ENCODE data around the gene ZBTB34. TPM values are rescaled to one million over a fixed set of nuclear protein-coding genes. Genes with fewer than 3 reads are reported as not detected.

ZBTB34 gene
- total and polyA plus RNA-seq, 2 of the 4 experiments (the other 2 are of a cell fraction): 2.7 to 3.1 TPM

DNA sequence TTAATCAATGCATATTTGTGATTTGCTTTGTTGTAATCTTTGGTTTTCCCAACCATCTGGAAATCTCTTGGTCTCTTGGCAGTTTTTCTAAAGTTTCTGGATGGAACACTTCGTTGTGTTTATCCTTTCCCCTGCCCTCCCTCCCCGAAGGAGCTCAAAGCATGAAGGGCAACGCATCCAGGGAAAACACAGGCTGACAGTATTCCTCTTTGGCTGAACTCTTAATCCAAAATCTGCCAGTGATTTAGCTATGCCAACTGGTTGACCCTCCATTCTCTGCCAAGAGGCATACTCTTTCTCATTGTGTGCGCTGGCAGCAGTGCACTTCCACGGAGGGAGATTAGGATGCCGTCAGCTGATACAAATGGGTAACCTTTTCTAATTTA, 20.5 kb downstream of the ZBTB34 start:
- Histone ChIP-seq H3K4me3 (ENCODE audit: insufficient read depth, low read depth, low read length) (no peak overlapping the region), H3K9me3 (ENCODE audit: control insufficient read depth, insufficient read depth, low read length) (no peaks in the 10 kb centered on the region), H3K4me1 (ENCODE audit: control insufficient read depth, insufficient read depth, low read length) (peaks cover 3% of the 10 kb centered on the region), H3K27me3 (ENCODE audit: control insufficient read depth, insufficient read depth, low read length) (no peaks in the 10 kb centered on the region), H4K91ac (ENCODE audit: insufficient read depth, low read depth, low read length) (no peak overlapping the region), H3K79me1 (ENCODE audit: low read depth in 1 of 2, low read length in 2 of 2) (peaks cover 36 to 68% of the 10 kb centered on the region in 2 experiments), H4K20me1 (ENCODE audit: insufficient read depth, low read length) (peaks cover 43% of the 10 kb centered on the region), H3K4ac (ENCODE audit: low read depth, low read length) (no peak overlapping the region), H3K4me2 (ENCODE audit: low read depth, low read length) (no peak overlapping the region), H3K27ac (ENCODE audit: insufficient read depth, low read length) (no peak overlapping the region), H2BK120ac (ENCODE audit: low read depth, low read length) (no peak overlapping the region), H3K56ac (ENCODE audit: extremely low read depth, insufficient read depth, low read length) (no peak overlapping the region), H4K8ac (ENCODE audit: low read depth in 2 of 2, low read length in 2 of 2) (no peak overlapping the region), H2BK20ac (ENCODE audit: low read depth, low read length) (no peak overlapping the region), H2AK5ac (ENCODE audit: low read depth, low read length) (no peak overlapping the region), H3K18ac (ENCODE audit: low read depth, low read length) (no peak overlapping the region), H2AK9ac (replicated peaks; ENCODE audit: low read depth, low read length, poor library complexity) (no peak overlapping the region), H3K9ac (ENCODE audit: low read depth, low read length) (no peak overlapping the region), H2BK15ac (ENCODE audit: low read depth, low read length) (no peak overlapping the region), H3K14ac (replicated peaks; ENCODE audit: low read depth, low read length) (no peak overlapping the region), H3K23ac (ENCODE audit: low read depth, low read length) (no peak overlapping the region), H2BK5ac (ENCODE audit: low read depth, low read length, poor library complexity, severe bottlenecking) (no peak overlapping the region), H2AFZ (replicated peaks; ENCODE audit: low read length, poor library complexity) (no peak overlapping the region), H3K36me3 (ENCODE audit: control insufficient read depth, insufficient read depth, low read length) (peaks cover 28% of the 10 kb centered on the region), H3K9me1 (ENCODE audit: insufficient read depth, low read length) (peaks cover 6% of the 10 kb centered on the region; the same call in 1 of the 2 replicates), H4K5ac (ENCODE audit: low read depth, low read length) (no peak overlapping the region)
- WGBS, 2 experiments (ENCODE audit: extremely low coverage in 2 of 2, insufficient read length in 1 of 2): no CpG with 5 or more reads among the region's 6 CpGs
- in situ Hi-C loops (cut with MboI; ENCODE audit: low sequenced_read_pairs): no loop called here
- DNase-seq: no peak
- POLR2A ChIA-PET (ENCODE audit: unreplicated experiment): no interaction called here
- CTCF ChIA-PET: no interaction called here
- dilution Hi-C loops (cut with HindIII; ENCODE audit: low sequenced_read_pairs, unreplicated experiment): no loop called here
- TF ChIP-seq SMC3 (IDR thresholded peaks at IDR 0.05; ENCODE audit: low read depth, low read length) (no peak), CHD1 (IDR thresholded peaks at IDR 0.05; ENCODE audit: low read depth, low read length) (no peak), RCOR1 (IDR thresholded peaks at IDR 0.05; ENCODE audit: insufficient replicate concordance, low read length) (no peak), BHLHE40 (IDR thresholded peaks at IDR 0.05; ENCODE audit: low read depth, low read length) (no peak), FOS (IDR thresholded peaks at IDR 0.05; ENCODE audit: low read depth, low read length) (no peak), MXI1 (IDR thresholded peaks at IDR 0.05; ENCODE audit: borderline replicate concordance, low read depth, low read length) (no peak), RAD21 (IDR thresholded peaks at IDR 0.05; ENCODE audit: low read length) (no peak), POLR2A (IDR thresholded peaks at IDR 0.05; ENCODE audit: low read depth, low read length) (no peak), RFX5 (IDR thresholded peaks at IDR 0.05; ENCODE audit: low read depth, low read length) (no peak), CEBPB (IDR thresholded peaks at IDR 0.05; ENCODE audit: low read depth, low read length) (no peak), MAZ (IDR thresholded peaks at IDR 0.05; ENCODE audit: borderline replicate concordance, low read depth, low read length) (no peak), NFE2L2 (IDR thresholded peaks at IDR 0.05; ENCODE audit: low read depth, low read length) (no peak), MAFK (IDR thresholded peaks at IDR 0.05; ENCODE audit: low read depth, low read length) (no peak)
- TF ChIP-seq, protein P1, sequence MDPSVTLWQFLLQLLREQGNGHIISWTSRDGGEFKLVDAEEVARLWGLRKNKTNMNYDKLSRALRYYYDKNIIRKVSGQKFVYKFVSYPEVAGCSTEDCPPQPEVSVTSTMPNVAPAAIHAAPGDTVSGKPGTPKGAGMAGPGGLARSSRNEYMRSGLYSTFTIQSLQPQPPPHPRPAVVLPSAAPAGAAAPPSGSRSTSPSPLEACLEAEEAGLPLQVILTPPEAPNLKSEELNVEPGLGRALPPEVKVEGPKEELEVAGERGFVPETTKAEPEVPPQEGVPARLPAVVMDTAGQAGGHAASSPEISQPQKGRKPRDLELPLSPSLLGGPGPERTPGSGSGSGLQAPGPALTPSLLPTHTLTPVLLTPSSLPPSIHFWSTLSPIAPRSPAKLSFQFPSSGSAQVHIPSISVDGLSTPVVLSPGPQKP (IDR thresholded peaks at IDR 0.05; ENCODE audit: borderline replicate concordance, low read depth, low read length): no peak
- TF ChIP-seq, protein P2, sequence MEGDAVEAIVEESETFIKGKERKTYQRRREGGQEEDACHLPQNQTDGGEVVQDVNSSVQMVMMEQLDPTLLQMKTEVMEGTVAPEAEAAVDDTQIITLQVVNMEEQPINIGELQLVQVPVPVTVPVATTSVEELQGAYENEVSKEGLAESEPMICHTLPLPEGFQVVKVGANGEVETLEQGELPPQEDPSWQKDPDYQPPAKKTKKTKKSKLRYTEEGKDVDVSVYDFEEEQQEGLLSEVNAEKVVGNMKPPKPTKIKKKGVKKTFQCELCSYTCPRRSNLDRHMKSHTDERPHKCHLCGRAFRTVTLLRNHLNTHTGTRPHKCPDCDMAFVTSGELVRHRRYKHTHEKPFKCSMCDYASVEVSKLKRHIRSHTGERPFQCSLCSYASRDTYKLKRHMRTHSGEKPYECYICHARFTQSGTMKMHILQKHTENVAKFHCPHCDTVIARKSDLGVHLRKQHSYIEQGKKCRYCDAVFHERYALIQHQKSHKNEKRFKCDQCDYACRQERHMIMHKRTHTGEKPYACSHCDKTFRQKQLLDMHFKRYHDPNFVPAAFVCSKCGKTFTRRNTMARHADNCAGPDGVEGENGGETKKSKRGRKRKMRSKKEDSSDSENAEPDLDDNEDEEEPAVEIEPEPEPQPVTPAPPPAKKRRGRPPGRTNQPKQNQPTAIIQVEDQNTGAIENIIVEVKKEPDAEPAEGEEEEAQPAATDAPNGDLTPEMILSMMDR (conservative IDR thresholded peaks at IDR 0.05; ENCODE audit: low read depth, low read length): no peak
- TF ChIP-seq, protein P3, sequence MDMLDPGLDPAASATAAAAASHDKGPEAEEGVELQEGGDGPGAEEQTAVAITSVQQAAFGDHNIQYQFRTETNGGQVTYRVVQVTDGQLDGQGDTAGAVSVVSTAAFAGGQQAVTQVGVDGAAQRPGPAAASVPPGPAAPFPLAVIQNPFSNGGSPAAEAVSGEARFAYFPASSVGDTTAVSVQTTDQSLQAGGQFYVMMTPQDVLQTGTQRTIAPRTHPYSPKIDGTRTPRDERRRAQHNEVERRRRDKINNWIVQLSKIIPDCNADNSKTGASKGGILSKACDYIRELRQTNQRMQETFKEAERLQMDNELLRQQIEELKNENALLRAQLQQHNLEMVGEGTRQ (IDR thresholded peaks at IDR 0.05; ENCODE audit: low read depth, low read length): no peak
- intact Hi-C loops (cut with micrococcal nuclease): no loop called here
- ATAC-seq (ENCODE audit: low read depth): no peak
- no TSS peak for BruUV-seq (replicated peaks)
